Astrocyte (in vitro differentiated cells and primary cell): ENCODE data around the gene SDHAF1. TPM values are rescaled to one million over a fixed set of nuclear protein-coding genes. Genes with fewer than 3 reads are reported as not detected.

Source experiments
- DNase-seq: peaks from one replicate; pipeline ENCODE4 v3.0.0-alpha.2; 2010; ENCODE audit warnings: low read depth
- FAIRE-seq: peaks from 2 replicates; lab custom pipeline; 2011; peaks lifted over from hg19 to GRCh38; lab: Jason Lieb, UNC
- H2AFZ ChIP-seq: 2 replicates; pipeline ENCODE4 v1.6.0; 2012; ENCODE audit warnings: low read depth, low read length, inconsistent platforms
- H3K27ac ChIP-seq: 2 replicates; pipeline ENCODE4 v1.5.1; 2011; ENCODE audit warnings: low read depth, low read length, inconsistent platforms
- H3K27me3 ChIP-seq: 2 replicates; pipeline ENCODE4 v1.6.0; 2011; ENCODE audit warnings: low read length, inconsistent platforms; ENCODE audit not compliant: insufficient read depth
- H3K36me3 ChIP-seq: 2 replicates; pipeline ENCODE4 v1.5.1; 2011; ENCODE audit warnings: low read length, inconsistent platforms; ENCODE audit not compliant: insufficient read depth
- H3K4me1 ChIP-seq: 2 replicates; pipeline ENCODE4 v1.5.1; 2011; ENCODE audit warnings: low read length, inconsistent platforms; ENCODE audit not compliant: insufficient read depth
- H3K4me2 ChIP-seq: 2 replicates; pipeline ENCODE4 v1.6.0; 2012; ENCODE audit warnings: low read length, inconsistent platforms
- H3K4me3 ChIP-seq: 2 replicates; pipeline ENCODE4 v1.5.1; 2011; ENCODE audit warnings: low read depth, mild to moderate bottlenecking, low read length, inconsistent platforms; ENCODE audit not compliant: insufficient read depth
- H3K79me2 ChIP-seq: 2 replicates; pipeline ENCODE4 v1.6.0; 2012; ENCODE audit warnings: mild to moderate bottlenecking, low read length, inconsistent platforms; ENCODE audit not compliant: insufficient read depth
- H3K9ac ChIP-seq: 2 replicates; pipeline ENCODE4 v1.6.0; 2012; ENCODE audit warnings: mild to moderate bottlenecking, low read length, inconsistent platforms
- H3K9me3 ChIP-seq: 2 replicates; pipeline ENCODE4 v1.5.1; 2012; ENCODE audit warnings: low read depth, mild to moderate bottlenecking, low read length, inconsistent platforms; ENCODE audit not compliant: insufficient read depth
- H4K20me1 ChIP-seq: 2 replicates; pipeline ENCODE4 v1.6.0; 2012; ENCODE audit warnings: low read length, inconsistent platforms; ENCODE audit not compliant: insufficient read depth
- H3K27ac Mint-ChIP-seq: one replicate; pipeline ENCODE4 v1.8.0; 2021; ENCODE audit warnings: mild to moderate bottlenecking, mixed read lengths; ENCODE audit not compliant: unreplicated experiment
- H3K27me3 Mint-ChIP-seq: one replicate; pipeline ENCODE4 v1.8.0; 2021; ENCODE audit warnings: low read depth, mixed read lengths; ENCODE audit not compliant: unreplicated experiment
- H3K36me3 Mint-ChIP-seq: one replicate; pipeline ENCODE4 v1.8.0; 2021; ENCODE audit warnings: low read depth, mixed read lengths; ENCODE audit not compliant: unreplicated experiment
- H3K4me1 Mint-ChIP-seq: one replicate; pipeline ENCODE4 v1.8.0; 2021; ENCODE audit warnings: low read depth, mixed read lengths; ENCODE audit not compliant: unreplicated experiment
- H3K4me3 Mint-ChIP-seq: one replicate; pipeline ENCODE4 v1.8.0; 2021; ENCODE audit warnings: mild to moderate bottlenecking, moderate library complexity, mixed read lengths; ENCODE audit not compliant: unreplicated experiment
- H3K9me3 Mint-ChIP-seq: one replicate; pipeline ENCODE4 v1.8.0; 2021; ENCODE audit warnings: mild to moderate bottlenecking, mixed read lengths; ENCODE audit not compliant: unreplicated experiment
- CTCF ChIP-seq: IDR thresholded peaks from 2 replicates; pipeline ENCODE4 v1.5.1; 2011; ENCODE audit warnings: low read depth, mild to moderate bottlenecking, inconsistent platforms, low read length, moderate library complexity; ENCODE audit not compliant: insufficient read depth
- EZH2 ChIP-seq: IDR thresholded peaks from 2 replicates; pipeline ENCODE4 v1.6.1; 2012; ENCODE audit warnings: mild to moderate bottlenecking, low read length, inconsistent platforms; ENCODE audit not compliant: insufficient read depth
- total RNA-seq: library from RNA; stranded (reverse); gene quantifications from 2 replicates; pipeline ENCODE4 v1.2.1, GENCODE V29; 2021

Gene SDHAF1
- total RNA-seq, 1 donor from 2014 or later = 8.8 TPM

- Histone ChIP-seq H3K4me1 (peaks cover 12% of the 10 kb centered on the region), H3K4me3 (peak overlapping the region; percentile 33), H3K27me3 (no peaks in the 10 kb centered on the region), H3K36me3 (no peaks in the 10 kb centered on the region), H3K4me2 (peak overlapping the region; percentile 95), H4K20me1 (peaks cover 23% of the 10 kb centered on the region), H2AFZ (peak overlapping the region; percentile 58), H3K9me3 (no peaks in the 10 kb centered on the region), H3K79me2 (peaks cover 21% of the 10 kb centered on the region), H3K27ac (no peak overlapping the region), H3K9ac (no peak overlapping the region)
- H3K9me3 Mint-ChIP-seq = peaks cover 2% of the 10 kb centered on the region
- no peak overlapping the region for H3K4me3 Mint-ChIP-seq
- peaks cover 2% of the 10 kb centered on the region for H3K36me3 Mint-ChIP-seq
- H3K4me1 Mint-ChIP-seq = peaks cover 10% of the 10 kb centered on the region
- peaks cover 7% of the 10 kb centered on the region for H3K27me3 Mint-ChIP-seq
- H3K27ac Mint-ChIP-seq = no peak overlapping the region
- FAIRE-seq = no peak
- no peak for DNase-seq
- TF ChIP-seq EZH2 (no peak), CTCF (no peak)
Observed at GRCh38 chr19:35993923-35994598, 927 bp upstream of the SDHAF1 start.

- DNase-seq = no peak
- Histone ChIP-seq H2AFZ (no peak overlapping the region), H3K27ac (no peak overlapping the region), H3K27me3 (no peaks in the 10 kb centered on the region), H3K4me1 (peaks cover 12% of the 10 kb centered on the region), H4K20me1 (peaks cover 36% of the 10 kb centered on the region), H3K36me3 (no peaks in the 10 kb centered on the region), H3K9me3 (no peaks in the 10 kb centered on the region), H3K9ac (no peak overlapping the region), H3K4me2 (peak overlapping the region; percentile 95), H3K4me3 (no peak overlapping the region), H3K79me2 (peaks cover 21% of the 10 kb centered on the region)
- H3K4me3 Mint-ChIP-seq = peak overlapping the region; percentile 92
- no peak overlapping the region for H3K27ac Mint-ChIP-seq
- no peak for FAIRE-seq
- H3K27me3 Mint-ChIP-seq = peaks cover 2% of the 10 kb centered on the region
- no peaks in the 10 kb centered on the region for H3K36me3 Mint-ChIP-seq
- H3K9me3 Mint-ChIP-seq = no peaks in the 10 kb centered on the region
- H3K4me1 Mint-ChIP-seq = peaks cover 10% of the 10 kb centered on the region
- TF ChIP-seq EZH2 (no peak), CTCF (no peak)
Observed at GRCh38 chr19:35996777-35997176, 1.8 kb downstream of the SDHAF1 start.

GRCh38 chr19:36001605-36002004, 6.6 kb downstream of the SDHAF1 start:
- Histone ChIP-seq H3K4me3 (no peak overlapping the region), H3K27ac (no peak overlapping the region), H3K9ac (no peak overlapping the region), H3K36me3 (no peaks in the 10 kb centered on the region), H3K4me1 (no peaks in the 10 kb centered on the region), H3K4me2 (no peak overlapping the region), H3K79me2 (peaks cover 8% of the 10 kb centered on the region), H3K27me3 (no peaks in the 10 kb centered on the region), H2AFZ (no peak overlapping the region), H3K9me3 (no peaks in the 10 kb centered on the region), H4K20me1 (peaks cover 26% of the 10 kb centered on the region)
- no peak for TF ChIP-seq EZH2
- TF ChIP-seq CTCF = no peak
- Mint-ChIP-seq H3K4me1 (no peaks in the 10 kb centered on the region), H3K9me3 (peaks cover 3% of the 10 kb centered on the region), H3K4me3 (no peak overlapping the region), H3K36me3 (no peaks in the 10 kb centered on the region), H3K27me3 (no peaks in the 10 kb centered on the region), H3K27ac (no peak overlapping the region)
- DNase-seq = no peak
- FAIRE-seq = no peak
